ENCODE data around the gene BRSK2. TPM values are rescaled to one million over a fixed set of nuclear protein-coding genes. Genes with fewer than 3 reads are reported as not detected.
A peak's percentile ranks its signal among the peaks of the same experiment; 100 is the strongest.

The BRSK2 gene
- total RNA-seq, 1 donor from 2014 or later, result not detected

DNA sequence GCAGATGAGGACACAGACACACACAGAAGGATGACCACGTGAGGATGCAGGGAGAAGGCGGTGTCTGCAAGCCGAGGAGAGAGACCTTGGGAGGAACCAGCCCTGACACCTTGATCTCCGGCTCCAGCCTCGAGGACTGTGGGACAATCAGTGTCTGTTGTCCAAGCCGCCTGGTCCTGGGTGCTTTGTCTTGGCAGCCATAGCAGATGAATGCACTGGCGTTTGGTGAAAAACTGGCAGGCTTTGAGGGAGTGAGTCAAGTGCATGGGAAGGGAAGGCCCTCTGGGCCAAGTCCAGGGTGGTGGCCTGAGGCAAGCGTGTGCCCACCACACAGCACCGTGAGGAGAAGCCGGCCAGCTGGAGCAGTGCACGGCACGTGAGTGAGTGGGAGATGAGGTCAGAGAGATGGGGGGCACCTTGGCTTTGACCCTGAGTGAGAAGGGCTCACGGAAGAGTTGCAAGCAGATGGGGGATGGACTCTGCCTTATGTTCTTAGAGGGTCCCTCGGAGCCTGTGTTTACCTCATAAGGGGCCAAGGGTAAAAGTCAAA is 12.4 kb upstream of the BRSK2 start:
- TF ChIP-seq, protein P1, sequence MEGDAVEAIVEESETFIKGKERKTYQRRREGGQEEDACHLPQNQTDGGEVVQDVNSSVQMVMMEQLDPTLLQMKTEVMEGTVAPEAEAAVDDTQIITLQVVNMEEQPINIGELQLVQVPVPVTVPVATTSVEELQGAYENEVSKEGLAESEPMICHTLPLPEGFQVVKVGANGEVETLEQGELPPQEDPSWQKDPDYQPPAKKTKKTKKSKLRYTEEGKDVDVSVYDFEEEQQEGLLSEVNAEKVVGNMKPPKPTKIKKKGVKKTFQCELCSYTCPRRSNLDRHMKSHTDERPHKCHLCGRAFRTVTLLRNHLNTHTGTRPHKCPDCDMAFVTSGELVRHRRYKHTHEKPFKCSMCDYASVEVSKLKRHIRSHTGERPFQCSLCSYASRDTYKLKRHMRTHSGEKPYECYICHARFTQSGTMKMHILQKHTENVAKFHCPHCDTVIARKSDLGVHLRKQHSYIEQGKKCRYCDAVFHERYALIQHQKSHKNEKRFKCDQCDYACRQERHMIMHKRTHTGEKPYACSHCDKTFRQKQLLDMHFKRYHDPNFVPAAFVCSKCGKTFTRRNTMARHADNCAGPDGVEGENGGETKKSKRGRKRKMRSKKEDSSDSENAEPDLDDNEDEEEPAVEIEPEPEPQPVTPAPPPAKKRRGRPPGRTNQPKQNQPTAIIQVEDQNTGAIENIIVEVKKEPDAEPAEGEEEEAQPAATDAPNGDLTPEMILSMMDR (IDR thresholded peaks at IDR 0.05; ENCODE audit: insufficient read depth, low read length, severe bottlenecking), result no peak
- no peaks in the 10 kb centered on the region for H3K36me3 ChIP-seq (ENCODE audit: control insufficient read depth, insufficient read depth, low read length)
- FAIRE-seq (no peak), DNase-seq (ENCODE audit: low read depth) (no peak)
- no peaks in the 10 kb centered on the region for H3K27me3 ChIP-seq (ENCODE audit: control insufficient read depth, insufficient read depth, low read length)
- H3K4me3 ChIP-seq (ENCODE audit: low read depth, low read length), result no peak overlapping the region

DNA sequence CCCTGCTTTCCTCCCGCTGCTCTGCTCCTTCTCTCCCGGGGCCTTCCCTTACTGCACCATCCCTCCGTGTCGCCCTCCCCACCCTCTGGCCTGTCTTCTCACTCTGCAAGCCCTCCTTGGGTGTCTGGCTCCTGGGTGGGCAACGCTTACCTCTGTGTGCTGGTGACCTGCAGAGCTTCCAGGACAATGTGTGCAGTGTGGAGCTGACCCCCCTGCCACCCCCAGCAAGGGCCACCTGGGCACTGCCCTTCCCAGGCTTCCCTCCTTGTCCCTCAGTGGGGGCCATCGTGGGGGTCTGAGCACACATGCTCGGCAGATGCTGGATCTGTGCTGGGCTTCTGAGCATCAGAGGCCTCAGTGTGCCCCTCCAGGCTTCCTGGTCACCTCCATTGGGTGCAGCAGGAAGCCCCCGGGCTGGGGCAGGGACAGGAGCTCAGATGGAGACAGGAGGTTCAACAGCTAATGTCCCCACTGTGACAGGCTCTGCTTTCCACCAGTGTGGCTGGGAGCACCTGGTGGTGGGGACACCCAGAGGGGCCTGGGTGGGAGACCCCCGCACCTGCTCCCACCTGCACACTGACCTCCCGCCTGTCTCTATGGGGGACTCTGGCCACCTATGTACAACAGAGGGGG is 7.8 kb upstream of the BRSK2 start:
- FAIRE-seq (no peak), DNase-seq (ENCODE audit: low read depth) (no peak)
- Histone ChIP-seq H3K36me3 (ENCODE audit: control insufficient read depth, insufficient read depth, low read length) (no peaks in the 10 kb centered on the region), H3K27me3 (ENCODE audit: control insufficient read depth, insufficient read depth, low read length) (no peaks in the 10 kb centered on the region), H3K4me3 (ENCODE audit: low read depth, low read length) (no peak overlapping the region)
- TF ChIP-seq, protein P1 (IDR thresholded peaks at IDR 0.05; ENCODE audit: insufficient read depth, low read length, severe bottlenecking), result no peak

DNA sequence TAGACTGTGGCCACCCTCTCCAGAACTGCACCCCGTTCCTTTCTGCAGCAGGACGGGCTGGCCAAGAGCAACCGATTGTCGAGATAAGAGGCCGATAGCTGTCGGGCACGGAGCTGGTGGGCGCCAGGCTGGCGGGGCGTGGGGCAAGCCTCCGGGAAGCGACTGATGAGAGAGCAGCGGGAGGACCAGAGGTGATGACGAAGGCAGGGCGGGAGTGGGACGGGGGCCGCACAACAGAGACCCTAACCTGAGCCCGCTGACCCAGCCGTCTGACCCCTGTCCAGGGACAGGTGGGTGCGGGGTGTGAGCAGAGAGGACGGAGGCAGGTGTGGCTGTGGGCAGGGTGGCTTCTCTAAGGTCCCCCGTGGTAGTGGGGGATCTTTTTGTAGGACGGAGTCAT is 7.3 kb upstream of the BRSK2 start:
- DNase-seq (ENCODE audit: low read depth) (no peak), FAIRE-seq (no peak)
- TF ChIP-seq, protein P1 (IDR thresholded peaks at IDR 0.05; ENCODE audit: insufficient read depth, low read length, severe bottlenecking), result no peak
- Histone ChIP-seq H3K27me3 (ENCODE audit: control insufficient read depth, insufficient read depth, low read length) (no peaks in the 10 kb centered on the region), H3K4me3 (ENCODE audit: low read depth, low read length) (no peak overlapping the region), H3K36me3 (ENCODE audit: control insufficient read depth, insufficient read depth, low read length) (no peaks in the 10 kb centered on the region)

DNA sequence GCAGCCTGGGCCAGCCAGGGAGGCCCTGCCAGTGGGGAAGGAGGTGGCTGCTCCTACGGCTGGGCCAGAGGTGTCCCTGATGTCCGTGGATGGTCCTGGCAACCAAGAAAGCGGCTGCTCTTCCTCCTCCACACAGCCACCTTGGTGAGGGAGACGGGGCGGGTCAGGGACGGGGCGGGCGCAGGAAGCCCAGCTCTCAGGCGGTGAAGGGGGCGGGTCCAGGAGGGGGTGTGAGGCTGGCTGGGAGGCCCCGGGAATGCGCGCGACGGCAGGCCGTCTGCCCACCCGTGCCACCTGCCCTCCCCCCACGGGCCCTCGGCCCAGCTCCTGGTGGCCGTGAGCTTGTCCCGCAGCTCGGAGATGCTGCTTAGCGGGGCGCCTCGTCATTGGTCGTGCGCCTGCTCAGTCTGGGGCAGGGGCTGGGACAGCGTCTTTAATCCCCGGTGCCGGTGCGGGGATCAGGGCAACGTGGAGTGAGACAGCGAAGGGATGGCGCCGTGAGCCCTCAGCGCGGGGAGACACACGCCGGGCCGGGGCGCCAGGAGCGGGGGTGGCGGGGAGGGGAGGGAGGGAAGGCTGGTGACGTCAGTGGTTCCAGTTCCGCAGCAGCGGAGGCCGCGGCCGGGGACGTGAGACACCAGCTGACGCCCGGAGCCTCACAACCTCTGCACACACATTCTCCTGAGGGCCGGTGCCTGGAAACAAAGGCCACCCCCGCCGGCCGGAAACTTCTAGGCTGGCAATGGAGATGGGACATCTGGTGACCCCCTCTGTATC is 6.7 kb upstream of the BRSK2 start:
- no peak for FAIRE-seq
- H3K36me3 ChIP-seq (ENCODE audit: control insufficient read depth, insufficient read depth, low read length), result no peaks in the 10 kb centered on the region
- H3K27me3 ChIP-seq (ENCODE audit: control insufficient read depth, insufficient read depth, low read length), result peaks cover 2% of the 10 kb centered on the region
- peak; percentile 31 for DNase-seq (ENCODE audit: low read depth)
- TF ChIP-seq, protein P1 (IDR thresholded peaks at IDR 0.05; ENCODE audit: insufficient read depth, low read length, severe bottlenecking), result no peak
- peak overlapping the region; percentile 47 for H3K4me3 ChIP-seq (ENCODE audit: low read depth, low read length)

DNA sequence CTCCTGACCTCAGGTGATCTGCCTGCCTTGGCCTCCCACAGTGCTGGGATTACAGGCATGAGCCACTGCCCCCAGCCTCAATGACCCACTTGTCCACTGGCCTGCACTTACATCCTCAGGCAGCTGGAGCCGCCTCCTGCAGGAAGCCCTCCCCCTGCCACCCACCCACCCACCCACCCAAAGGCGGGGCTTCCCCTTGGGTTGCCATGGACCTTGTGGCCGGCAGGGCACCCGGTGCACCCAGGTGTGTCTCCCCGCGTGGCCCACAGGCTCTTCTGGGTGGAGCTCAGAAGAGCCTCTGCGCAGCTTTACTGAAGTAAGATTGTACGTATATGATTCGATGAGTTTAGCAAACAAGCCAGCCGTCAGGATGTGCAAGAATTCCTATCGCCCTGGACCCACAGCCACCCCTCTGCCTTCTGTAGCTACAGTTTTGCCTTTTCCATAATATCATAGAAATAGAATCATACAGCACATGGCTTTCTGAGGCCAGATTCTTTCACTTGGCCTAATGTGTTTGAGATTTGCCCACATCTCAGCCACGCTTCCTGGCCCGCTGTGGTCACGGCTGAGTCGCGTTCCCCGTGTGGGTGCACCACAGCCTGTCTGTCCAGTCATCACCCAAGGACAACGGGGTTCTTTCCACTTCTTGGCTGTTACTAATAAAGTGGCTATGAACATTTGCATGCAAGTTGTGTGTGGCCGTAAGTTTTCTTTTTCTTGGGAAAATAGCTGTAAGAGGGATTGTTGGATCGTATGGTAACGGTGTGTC is 5.3 kb upstream of the BRSK2 start:
- peaks cover 8% of the 10 kb centered on the region for H3K27me3 ChIP-seq (ENCODE audit: control insufficient read depth, insufficient read depth, low read length)
- TF ChIP-seq, protein P1 (IDR thresholded peaks at IDR 0.05; ENCODE audit: insufficient read depth, low read length, severe bottlenecking), result no peak
- no peak for FAIRE-seq

More for the DNA sequence above, 5.3 kb upstream of the BRSK2 start:
- Histone ChIP-seq H3K36me3 (ENCODE audit: control insufficient read depth, insufficient read depth, low read length) (no peaks in the 10 kb centered on the region), H3K4me3 (ENCODE audit: low read depth, low read length) (no peak overlapping the region)
- no peak for DNase-seq (ENCODE audit: low read depth)
